Neural crest cell (in vitro differentiated cells): ENCODE results near the gene DSG1. TPM values are rescaled to one million over a fixed set of nuclear protein-coding genes. Genes with fewer than 3 reads are reported as not detected.

Source experiments
- DNase-seq: peaks from one replicate; pipeline ENCODE4 v3.0.0; 2021; ENCODE audit warnings: low read depth, mixed read lengths, low spot score
- H3K27ac Mint-ChIP-seq: one replicate; pipeline ENCODE4 v1.8.0; 2021; ENCODE audit warnings: mild to moderate bottlenecking, mixed read lengths; ENCODE audit not compliant: unreplicated experiment
- H3K27me3 Mint-ChIP-seq: 2 replicates; pipeline ENCODE4 v1.8.0; 2021; ENCODE audit warnings: low read depth, mild to moderate bottlenecking, mixed read lengths
- H3K36me3 Mint-ChIP-seq: 2 replicates; pipeline ENCODE4 v1.8.0; 2021; ENCODE audit warnings: low read depth, mild to moderate bottlenecking, mixed read lengths
- H3K4me1 Mint-ChIP-seq: 2 replicates; pipeline ENCODE4 v1.8.0; 2021; ENCODE audit warnings: mixed read lengths
- H3K4me3 Mint-ChIP-seq: one replicate; pipeline ENCODE4 v1.8.0; 2021; ENCODE audit warnings: mild to moderate bottlenecking, mixed read lengths
- H3K9me3 Mint-ChIP-seq: 2 replicates; pipeline ENCODE4 v1.8.0; 2021; ENCODE audit warnings: mixed read lengths
- CTCF ChIP-seq: fragments of 200-600 bp; sonication (generic); conservative IDR thresholded peaks from 2 replicates; pipeline ENCODE4 v1.5.0; 2021; ENCODE audit warnings: antibody characterized with exemption, mild to moderate bottlenecking
- total RNA-seq: library from RNA; stranded (reverse); gene quantifications from 2 replicates; pipeline ENCODE4 v1.2.1, GENCODE V29; 2021

DSG1 gene
- total RNA-seq, 1 donor from 2014 or later = not detected

GRCh38 chr18:31401156-31402025, 83.4 kb downstream of the DSG1 start:
- Mint-ChIP-seq H3K4me3 (no peak overlapping the region), H3K27me3 (peaks cover 3% of the 10 kb centered on the region), H3K4me1 (peaks cover 7% of the 10 kb centered on the region), H3K9me3 (no peaks in the 10 kb centered on the region), H3K36me3 (no peaks in the 10 kb centered on the region), H3K27ac (no peak overlapping the region)
- DNase-seq = no peak
- no peak for TF ChIP-seq CTCF

GRCh38 chr18:31402026-31402373, 84.0 kb downstream of the DSG1 start:
- Mint-ChIP-seq H3K27me3 (peaks cover 3% of the 10 kb centered on the region), H3K4me3 (no peak overlapping the region), H3K4me1 (peaks cover 5% of the 10 kb centered on the region), H3K9me3 (no peaks in the 10 kb centered on the region), H3K36me3 (no peaks in the 10 kb centered on the region), H3K27ac (no peak overlapping the region)
- no peak for DNase-seq
- no peak for TF ChIP-seq CTCF

- no peaks in the 10 kb centered on the region for H3K9me3 Mint-ChIP-seq
- no peaks in the 10 kb centered on the region for H3K36me3 Mint-ChIP-seq
- no peak for TF ChIP-seq CTCF
- DNase-seq = no peak
- H3K4me1 Mint-ChIP-seq = no peaks in the 10 kb centered on the region
- H3K27me3 Mint-ChIP-seq = peaks cover 3% of the 10 kb centered on the region
- no peak overlapping the region for H3K27ac Mint-ChIP-seq
- H3K4me3 Mint-ChIP-seq = no peak overlapping the region
These were observed 85.4 kb downstream of the DSG1 start for GRCh38 chr18:31403409-31403808.

Other genes starting within 250 kb of the DSG1 start
- gene DSC2, start 215.7 kb upstream of the DSG1 start, total RNA-seq = 9.8 and 10.2 TPM in 2 replicates
- not detected in 2 replicates for gene DSC1, start 155.3 kb upstream of the DSG1 start, total RNA-seq
- not detected in 2 replicates for gene DSG4, start 58.6 kb downstream of the DSG1 start, total RNA-seq
- gene DSG3, start 129.6 kb downstream of the DSG1 start, total RNA-seq = not detected in 2 replicates
- 18.4 and 19.4 TPM in 2 replicates for gene DSG2, start 180.0 kb downstream of the DSG1 start, total RNA-seq